HCEC 1CT (cell line): Measurements from ENCODE around the gene KCNK3.

Experiments used
- DNase-seq: peaks from one replicate; pipeline ENCODE4 v3.0.0-alpha.2; 2017

The KCNK3 gene

GRCh38 chr2:26668041-26668440 is 24.5 kb upstream of the KCNK3 start:
- no peak for DNase-seq

GRCh38 chr2:26668856-26669750 is 23.4 kb upstream of the KCNK3 start:
- DNase-seq, result no peak

GRCh38 chr2:26670171-26670570 is 22.4 kb upstream of the KCNK3 start:
- DNase-seq, result peak; percentile 57

GRCh38 chr2:26670931-26671460 is 21.5 kb upstream of the KCNK3 start:
- no peak for DNase-seq

GRCh38 chr2:26671691-26672090 is 20.8 kb upstream of the KCNK3 start:
- no peak for DNase-seq

GRCh38 chr2:26672112-26672817 is 20.3 kb upstream of the KCNK3 start:
- DNase-seq, result no peak

- no peak for DNase-seq
Observed at GRCh38 chr2:26672818-26673393, 19.6 kb upstream of the KCNK3 start.

GRCh38 chr2:26674002-26674751 is 18.3 kb upstream of the KCNK3 start:
- DNase-seq, result no peak

- DNase-seq, result no peak
Observed at GRCh38 chr2:26674771-26675170, 17.8 kb upstream of the KCNK3 start.

- DNase-seq, result no peak
Observed at GRCh38 chr2:26675651-26676255, 16.8 kb upstream of the KCNK3 start.

- DNase-seq, result peak; percentile 35
Observed at GRCh38 chr2:26678035-26678434, 14.5 kb upstream of the KCNK3 start.

GRCh38 chr2:26679867-26680266 is 12.7 kb upstream of the KCNK3 start:
- no peak for DNase-seq

GRCh38 chr2:26681656-26682055 is 10.9 kb upstream of the KCNK3 start:
- DNase-seq, result no peak

GRCh38 chr2:26682155-26682554 is 10.4 kb upstream of the KCNK3 start:
- DNase-seq, result no peak

GRCh38 chr2:26683583-26683982 is 8.9 kb upstream of the KCNK3 start:
- no peak for DNase-seq

- no peak for DNase-seq
Observed at GRCh38 chr2:26685341-26685740, 7.2 kb upstream of the KCNK3 start.

GRCh38 chr2:26685989-26686839 is 6.3 kb upstream of the KCNK3 start:
- no peak for DNase-seq

GRCh38 chr2:26687328-26687727 is 5.2 kb upstream of the KCNK3 start:
- no peak for DNase-seq

- DNase-seq, result no peak
Observed at GRCh38 chr2:26687801-26688200, 4.7 kb upstream of the KCNK3 start.

- DNase-seq, result no peak
Observed at GRCh38 chr2:26691161-26691560, 1.4 kb upstream of the KCNK3 start.

GRCh38 chr2:26691881-26692278 is 642 bp upstream of the KCNK3 start:
- no peak for DNase-seq
